Fibroblast of peridontal ligament (primary cell): ENCODE data around the gene HTR1D.
"Not testable (repeated sequence)": the region's sequence is repeated elsewhere in the genome, so short reads cannot be mapped to it uniquely, and the experiment has no call there.

Experiments used
- DNase-seq: peaks from one replicate; pipeline ENCODE4 v3.0.0-alpha.2; 2010; ENCODE audit errors: extremely low read depth

The HTR1D gene

GRCh38 chr1:23217421-23218115 is at the start of gene HTR1D:
Gene HTR1D, minus strand, starts transcription at chr1:23217502. Its CDS starts 23,283 bp downstream, at chr1:23194219.
- no peak for DNase-seq

GRCh38 chr1:23263380-23263887 is 46.1 kb upstream of the HTR1D start:
- no peak for DNase-seq

- DNase-seq, result not testable (repeated sequence)
Observed at GRCh38 chr1:23258082-23258481, 40.8 kb upstream of the HTR1D start.

- DNase-seq, result not testable (repeated sequence)
Observed at GRCh38 chr1:23257371-23257770, 40.1 kb upstream of the HTR1D start.

GRCh38 chr1:23254584-23254983 is 37.3 kb upstream of the HTR1D start:
- DNase-seq, result no peak

GRCh38 chr1:23251812-23252211 is 34.5 kb upstream of the HTR1D start:
- no peak for DNase-seq

- DNase-seq, result peak; percentile 63
Observed at GRCh38 chr1:23249787-23250454, 32.6 kb upstream of the HTR1D start.

- no peak for DNase-seq
Observed at GRCh38 chr1:23247276-23247675, 30.0 kb upstream of the HTR1D start.

- DNase-seq, result no peak
Observed at GRCh38 chr1:23246274-23246673, 29.0 kb upstream of the HTR1D start.

- DNase-seq, result no peak
Observed at GRCh38 chr1:23244256-23244761, 27.0 kb upstream of the HTR1D start.

- no peak for DNase-seq
Observed at GRCh38 chr1:23242414-23242813, 25.1 kb upstream of the HTR1D start.

- no peak for DNase-seq
Observed at GRCh38 chr1:23239638-23240295, 22.5 kb upstream of the HTR1D start.

- no peak for DNase-seq
Observed at GRCh38 chr1:23238565-23238964, 21.3 kb upstream of the HTR1D start.

- no peak for DNase-seq
Observed at GRCh38 chr1:23237508-23237907, 20.2 kb upstream of the HTR1D start.

GRCh38 chr1:23227806-23228205 is 10.5 kb upstream of the HTR1D start:
- no peak for DNase-seq

- DNase-seq, result peak; percentile 40
Observed at GRCh38 chr1:23224739-23225648, 7.7 kb upstream of the HTR1D start.

GRCh38 chr1:23223963-23224362 is 6.7 kb upstream of the HTR1D start:
- DNase-seq, result not testable (repeated sequence)

- DNase-seq, result not testable (repeated sequence)
Observed at GRCh38 chr1:23223490-23223951, 6.2 kb upstream of the HTR1D start.

GRCh38 chr1:23222742-23223141 is 5.4 kb upstream of the HTR1D start:
- DNase-seq, result no peak

- DNase-seq, result no peak
Observed at GRCh38 chr1:23222331-23222730, 5.0 kb upstream of the HTR1D start.

GRCh38 chr1:23221107-23221506 is 3.8 kb upstream of the HTR1D start:
- no peak for DNase-seq
